Daoy (cell line): ENCODE measurements around the gene NPY2R. TPM values are rescaled to one million over a fixed set of nuclear protein-coding genes. Genes with fewer than 3 reads are reported as not detected.

Experiments used
- DNase-seq: peaks from one replicate; pipeline ENCODE4 v3.0.0-alpha.2; 2015; ENCODE audit warnings: low read depth
- total RNA-seq: library from RNA; depleted of rRNA; stranded (reverse); fragments of >200 nt; shearing (Covaris generic); gene quantifications from 2 replicates; pipeline ENCODE4 v1.2.3, GENCODE V29; 2014; rRNA removed

Gene NPY2R
- not detected in 2 replicates for total RNA-seq

GRCh38 chr4:155208258-155209054, at the start of gene NPY2R:
Gene NPY2R, plus strand, starts transcription at chr4:155208636. Its CDS starts 5,304 bp downstream, at chr4:155213940.
- DNase-seq: no peak

DNA sequence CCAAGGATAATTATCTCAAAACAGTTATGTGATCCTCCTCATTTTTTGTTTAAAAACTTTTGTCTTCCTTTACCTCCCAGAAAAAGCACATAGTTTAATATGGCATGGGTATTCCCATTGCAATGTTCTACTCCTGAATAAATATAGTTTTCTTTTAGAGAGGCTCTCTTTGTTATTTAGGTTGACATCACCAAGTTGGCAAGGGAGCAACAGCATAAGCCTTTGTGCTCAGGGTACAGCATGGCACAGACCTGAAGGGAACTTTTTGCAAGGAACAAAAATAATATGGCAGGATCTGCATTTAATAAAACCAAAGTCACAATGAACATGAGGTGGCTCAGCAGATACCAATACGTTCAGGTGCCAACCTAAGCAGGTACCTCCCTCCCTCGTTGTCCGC, 47.1 kb upstream of the NPY2R start:
- DNase-seq: no peak

GRCh38 chr4:155164718-155165117, 43.7 kb upstream of the NPY2R start:
- DNase-seq: no peak

- DNase-seq: no peak
These were observed 37.9 kb upstream of the NPY2R start for GRCh38 chr4:155170569-155170968.

GRCh38 chr4:155173371-155173770, 35.1 kb upstream of the NPY2R start:
- DNase-seq: no peak

DNA sequence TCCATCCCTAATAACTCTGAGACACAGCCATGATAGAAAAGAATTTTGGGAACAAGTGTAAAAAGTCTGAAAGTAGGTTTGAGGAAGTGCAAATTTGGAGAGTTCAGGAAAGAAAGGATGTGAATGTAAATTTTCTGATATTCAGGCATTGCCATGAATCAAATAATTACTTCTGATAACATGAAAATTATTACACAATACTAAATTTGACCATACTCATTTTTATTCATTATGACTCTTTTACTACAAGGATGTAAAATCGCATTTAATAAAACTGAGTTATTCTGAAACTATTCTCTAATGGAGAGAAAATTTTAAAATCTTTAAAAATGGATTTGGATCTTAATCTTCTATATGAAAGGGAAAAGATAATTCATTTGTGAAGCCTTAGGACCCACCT, 33.8 kb upstream of the NPY2R start:
- DNase-seq: no peak

- no peak for DNase-seq
These were observed 29.2 kb upstream of the NPY2R start for GRCh38 chr4:155179216-155179615.

DNA sequence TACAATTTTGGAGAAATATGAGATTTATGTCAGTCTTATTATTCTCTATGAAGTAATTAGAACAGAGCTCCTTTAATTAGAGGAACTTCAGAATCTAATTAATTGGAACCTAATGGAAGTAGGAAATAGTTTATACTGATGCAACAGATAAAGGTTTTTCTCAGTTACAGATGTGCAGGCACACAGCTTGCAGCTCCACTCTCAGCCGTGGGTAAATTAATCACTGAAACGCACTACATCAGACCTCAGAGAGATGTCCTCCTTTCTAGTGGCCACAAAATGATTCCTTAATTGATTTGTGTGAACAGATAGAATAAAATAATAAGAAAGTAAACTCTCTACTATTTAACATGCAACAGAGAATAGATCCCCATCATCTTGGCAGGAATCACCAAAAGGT, 21.5 kb upstream of the NPY2R start:
- no peak for DNase-seq

- DNase-seq: no peak
These were observed 20.4 kb upstream of the NPY2R start for GRCh38 chr4:155187989-155188388.

DNA sequence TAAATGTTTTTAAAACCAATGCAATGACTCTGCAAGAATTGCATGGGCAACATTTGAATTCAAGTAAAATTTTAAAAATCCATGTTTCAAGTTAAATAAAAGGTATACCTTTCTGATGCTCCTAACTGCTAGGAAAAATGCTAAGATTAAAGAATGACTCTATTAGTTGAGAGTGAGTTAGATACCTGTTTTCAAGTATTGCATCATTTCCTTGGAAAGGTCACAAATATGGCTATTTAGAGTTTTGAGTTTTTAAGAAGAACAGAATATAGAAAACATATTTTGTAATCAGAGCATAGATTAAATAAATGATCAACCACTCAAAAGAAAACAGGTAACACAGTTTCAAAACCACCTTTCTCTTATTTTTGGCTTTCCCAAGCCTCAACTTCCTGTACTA, 18.3 kb upstream of the NPY2R start:
- DNase-seq: no peak

DNA sequence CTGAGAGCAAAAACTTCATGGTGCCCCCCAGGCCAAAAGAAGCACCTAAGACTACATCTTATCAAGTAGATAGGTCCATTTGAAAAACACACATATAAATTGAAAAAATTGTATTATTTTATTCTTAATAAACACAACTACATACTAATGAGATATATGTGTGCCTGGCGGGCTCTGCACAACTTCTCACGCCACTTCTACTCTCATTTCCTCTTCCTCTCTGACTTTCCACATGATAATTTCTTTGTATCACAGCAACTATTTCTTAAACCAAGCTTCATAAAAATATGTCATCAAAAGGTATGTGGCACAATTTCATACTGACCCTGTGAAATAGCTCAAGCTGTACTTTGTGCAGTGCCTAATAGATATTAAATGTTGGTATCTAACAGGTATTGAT, 10.7 kb upstream of the NPY2R start:
- no peak for DNase-seq

DNA sequence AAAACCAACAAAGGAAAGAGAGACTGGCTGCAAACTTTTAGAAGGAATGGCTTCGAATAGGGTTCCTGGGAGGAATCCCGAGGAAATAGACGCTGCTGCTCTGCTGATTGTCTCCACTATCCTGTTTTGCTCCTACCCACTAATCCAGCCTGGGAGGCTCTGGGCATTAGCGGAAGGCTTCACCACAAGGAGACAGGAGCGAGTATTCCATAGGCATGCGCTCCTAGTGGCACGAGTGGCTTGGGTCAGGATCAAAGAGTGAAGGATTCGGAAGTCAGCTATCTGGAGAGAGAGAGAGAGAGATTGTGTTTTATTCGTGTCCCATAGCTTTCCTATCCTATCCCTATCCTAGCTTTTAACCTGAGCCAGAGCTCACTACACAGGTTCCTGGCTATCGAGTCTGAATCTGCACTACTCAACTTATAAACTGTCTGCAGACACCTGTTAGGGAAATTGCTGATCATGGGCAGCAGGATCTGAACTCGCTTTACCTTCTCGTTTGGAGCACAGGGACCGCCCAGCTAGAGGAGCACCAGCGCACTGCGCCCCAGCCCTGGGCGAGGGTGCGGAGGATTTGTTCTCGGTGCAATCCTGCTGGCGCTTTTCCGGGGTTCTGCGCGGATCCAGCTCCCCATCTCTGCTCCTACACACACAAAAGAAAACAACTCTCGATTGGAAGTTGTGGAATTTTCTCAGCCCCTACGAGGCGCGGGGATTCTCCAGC, 740 bp upstream of the NPY2R start:
- no peak for DNase-seq

- DNase-seq: no peak
These were observed 11.6 kb downstream of the NPY2R start for GRCh38 chr4:155220025-155220424.

GRCh38 chr4:155227131-155227530, 18.7 kb downstream of the NPY2R start:
- DNase-seq: no peak

GRCh38 chr4:155228713-155229112, 20.3 kb downstream of the NPY2R start:
- no peak for DNase-seq

- DNase-seq: no peak
These were observed 24.0 kb downstream of the NPY2R start for GRCh38 chr4:155232432-155232831.

DNA sequence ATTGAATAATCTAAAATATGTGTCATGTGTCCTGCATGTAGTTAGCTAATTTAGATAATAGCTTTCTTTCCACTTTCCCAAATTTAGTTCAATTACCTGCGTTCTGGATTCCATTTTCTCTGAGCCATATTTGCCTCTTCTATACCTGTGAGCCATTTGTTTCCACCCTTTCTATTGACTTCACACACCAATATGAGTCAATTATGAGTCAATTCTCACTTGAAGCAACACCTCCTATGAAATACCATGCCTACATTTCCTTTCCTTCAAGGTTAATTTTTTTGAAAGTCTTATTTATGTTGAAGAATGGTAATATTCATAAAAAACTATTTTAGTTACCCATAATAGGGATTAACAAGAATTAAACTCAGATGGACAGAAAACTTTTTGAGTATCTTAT, 25.8 kb downstream of the NPY2R start:
- no peak for DNase-seq

- DNase-seq: no peak
These were observed 29.1 kb downstream of the NPY2R start for GRCh38 chr4:155237567-155237966.

GRCh38 chr4:155241225-155241624, 32.8 kb downstream of the NPY2R start:
- no peak for DNase-seq

- DNase-seq: no peak
These were observed 33.2 kb downstream of the NPY2R start for GRCh38 chr4:155241664-155242063.

DNA sequence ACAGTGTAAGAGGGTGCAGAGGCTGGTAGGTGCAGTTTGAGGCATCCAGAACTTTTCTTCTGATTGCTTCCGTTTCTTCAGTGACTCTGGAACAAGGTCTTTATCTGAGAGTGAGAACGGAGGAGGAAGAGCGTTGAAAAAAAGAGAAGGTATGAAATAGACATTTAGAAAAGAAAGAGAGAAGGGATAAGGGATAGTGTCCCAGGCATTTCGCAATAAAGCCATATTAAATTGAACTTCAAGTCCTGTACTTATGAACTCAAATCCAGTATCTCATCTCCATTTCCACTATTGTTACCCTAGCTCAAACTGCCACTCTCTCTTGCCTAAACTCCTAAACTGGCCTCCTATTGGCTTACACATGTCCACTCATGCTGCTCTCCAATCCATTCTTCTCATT, 36.7 kb downstream of the NPY2R start:
- DNase-seq: no peak

DNA sequence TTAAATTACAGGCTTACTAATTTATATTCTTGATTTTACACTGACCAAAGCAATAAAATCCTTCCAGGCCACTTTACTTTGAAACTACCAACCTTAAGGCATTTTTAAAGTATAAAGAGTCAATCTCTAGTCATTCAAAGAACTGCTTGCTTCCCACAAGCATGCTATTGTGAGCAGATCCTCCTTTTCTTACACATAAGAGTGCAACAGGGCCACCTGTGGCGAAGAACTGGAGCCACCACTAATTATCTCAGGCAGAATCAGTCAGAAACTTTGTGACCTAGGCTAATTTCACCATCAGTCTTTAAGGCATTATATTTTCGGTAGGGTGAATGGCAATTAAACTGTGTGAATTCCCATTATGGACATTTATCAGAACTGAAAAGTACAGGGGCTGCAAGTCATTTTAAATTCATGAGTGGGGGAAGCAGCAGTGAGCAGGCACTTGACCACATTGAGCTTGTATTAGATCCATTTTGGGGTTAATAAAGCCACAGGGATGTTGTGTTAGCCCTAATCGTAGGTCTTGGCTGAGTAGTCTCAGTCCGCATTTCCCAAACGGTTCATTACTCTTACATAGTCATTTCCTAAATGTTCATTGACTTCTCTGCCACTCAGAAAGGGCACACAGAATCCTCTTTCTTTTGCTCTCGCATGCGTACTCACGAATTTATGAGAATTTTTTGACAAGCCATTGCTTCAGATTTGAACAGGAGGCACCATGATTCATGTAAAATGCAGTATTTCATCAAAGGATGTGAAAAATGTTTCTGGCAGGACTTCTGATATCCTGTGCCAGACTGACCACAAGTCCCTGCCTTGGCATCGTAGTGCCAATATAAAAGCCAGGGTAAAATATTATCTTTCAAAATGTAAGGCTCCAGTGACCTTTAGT, 39.8 kb downstream of the NPY2R start:
- DNase-seq: no peak
